Measurements from ENCODE around the gene CDH2. TPM values are rescaled to one million over a fixed set of nuclear protein-coding genes. Genes with fewer than 3 reads are reported as not detected.

Gene CDH2
- total and polyA plus RNA-seq, 2 experiments from 2014 or later: 103 to 165 TPM

GRCh38 chr18:28147674-28148171 lies 29.2 kb downstream of the CDH2 start:
- Histone ChIP-seq H3K9ac (no peak overlapping the region), H3K4me3 (no peak overlapping the region), H3K4me2 (ENCODE audit: unreplicated experiment) (peak overlapping the region; percentile 24), H3F3A (ENCODE audit: insufficient read depth) (peaks cover 18% of the 10 kb centered on the region; the same call in 1 of the 2 replicates), H3K9me2 (ENCODE audit: insufficient read depth) (no peaks in the 10 kb centered on the region), H3K9me3 (ENCODE audit: low read depth) (no peaks in the 10 kb centered on the region), H4K20me1 (ENCODE audit: insufficient read depth) (no peaks in the 10 kb centered on the region), H3K27me3 (replicated peaks; ENCODE audit: insufficient read depth) (no peaks in the 10 kb centered on the region), H3K36me3 (ENCODE audit: low read depth) (peaks cover 7% of the 10 kb centered on the region; the same call in 1 of the 2 replicates), H3K79me2 (ENCODE audit: insufficient read depth) (peaks cover 100% of the 10 kb centered on the region), H2AFZ (0 out of 2 replicates have a peak overlapping the region, but pooled peaks have one; percentile 1), H3K27ac (no peak overlapping the region), H3K4me1 (ENCODE audit: insufficient read depth) (peaks cover 27% of the 10 kb centered on the region)
- in situ Hi-C loops (cut with MboI): no loop called here
- peak; percentile 53 for DNase-seq
- TF ChIP-seq EZH2phosphoT487 (IDR thresholded peaks at IDR 0.05; ENCODE audit: insufficient read depth, low read depth) (no peak), EZH2 (IDR thresholded peaks at IDR 0.05; ENCODE audit: insufficient read depth, poor library complexity, severe bottlenecking) (no peak)
- 49 to 53% methylated on average over 5 of the region's 5 CpGs for WGBS, 2 experiments (ENCODE audit: low coverage in 1 of 2, low lambda C conversion rate in 2 of 2, missing lambda C conversion rate in 2 of 2)

- Histone ChIP-seq H3K79me2 (ENCODE audit: insufficient read depth) (peaks cover 100% of the 10 kb centered on the region), H3K9ac (no peak overlapping the region), H3K4me2 (ENCODE audit: unreplicated experiment) (no peak overlapping the region), H3K4me3 (no peak overlapping the region), H3K27me3 (replicated peaks; ENCODE audit: insufficient read depth) (no peaks in the 10 kb centered on the region), H3K9me2 (ENCODE audit: insufficient read depth) (no peaks in the 10 kb centered on the region), H3F3A (ENCODE audit: insufficient read depth) (0 out of 2 replicates have a peak, but pooled peaks cover 1% of the 10 kb centered on the region), H4K20me1 (ENCODE audit: insufficient read depth) (no peaks in the 10 kb centered on the region), H3K27ac (no peak overlapping the region), H3K9me3 (ENCODE audit: low read depth) (no peaks in the 10 kb centered on the region), H3K4me1 (ENCODE audit: insufficient read depth) (peaks cover 27% of the 10 kb centered on the region), H2AFZ (no peak overlapping the region), H3K36me3 (ENCODE audit: low read depth) (peaks cover 7% of the 10 kb centered on the region; the same call in 1 of the 2 replicates)
- in situ Hi-C loops (cut with MboI): no loop called here
- 19 to 38% methylated on average over 2 of the region's 2 CpGs for WGBS, 2 experiments (ENCODE audit: low coverage in 1 of 2, low lambda C conversion rate in 2 of 2, missing lambda C conversion rate in 2 of 2)
- DNase-seq: no peak
- TF ChIP-seq EZH2phosphoT487 (IDR thresholded peaks at IDR 0.05; ENCODE audit: insufficient read depth, low read depth) (no peak), EZH2 (IDR thresholded peaks at IDR 0.05; ENCODE audit: insufficient read depth, poor library complexity, severe bottlenecking) (no peak)
Observed at GRCh38 chr18:28143725-28144124, 33.2 kb downstream of the CDH2 start.

GRCh38 chr18:28138816-28139215 lies 38.1 kb downstream of the CDH2 start:
- WGBS, 2 experiments (ENCODE audit: low coverage in 1 of 2, low lambda C conversion rate in 2 of 2, missing lambda C conversion rate in 2 of 2): 75 to 80% methylated on average over 3 of the region's 3 CpGs
- no peak for DNase-seq

GRCh38 chr18:28136071-28136470 lies 40.9 kb downstream of the CDH2 start:
- TF ChIP-seq EZH2 (IDR thresholded peaks at IDR 0.05; ENCODE audit: insufficient read depth, poor library complexity, severe bottlenecking) (no peak), EZH2phosphoT487 (IDR thresholded peaks at IDR 0.05; ENCODE audit: insufficient read depth, low read depth) (no peak)
- Histone ChIP-seq H3K4me1 (ENCODE audit: insufficient read depth) (0 out of 2 replicates have a peak, but pooled peaks cover 3% of the 10 kb centered on the region), H3F3A (ENCODE audit: insufficient read depth) (peaks cover 11% of the 10 kb centered on the region; the same call in 1 of the 2 replicates), H3K9me2 (ENCODE audit: insufficient read depth) (no peaks in the 10 kb centered on the region), H3K36me3 (ENCODE audit: low read depth) (no peaks in the 10 kb centered on the region), H3K9ac (no peak overlapping the region), H3K9me3 (ENCODE audit: low read depth) (no peaks in the 10 kb centered on the region), H3K27me3 (replicated peaks; ENCODE audit: insufficient read depth) (no peaks in the 10 kb centered on the region), H2AFZ (no peak overlapping the region), H3K79me2 (ENCODE audit: insufficient read depth) (peaks cover 97% of the 10 kb centered on the region), H3K27ac (no peak overlapping the region), H4K20me1 (ENCODE audit: insufficient read depth) (no peaks in the 10 kb centered on the region), H3K4me3 (no peak overlapping the region), H3K4me2 (ENCODE audit: unreplicated experiment) (no peak overlapping the region)
- in situ Hi-C loops (cut with MboI): no loop called here
- 76 to 89% methylated on average over 4 of the region's 4 CpGs for WGBS, 2 experiments (ENCODE audit: low coverage in 1 of 2, low lambda C conversion rate in 2 of 2, missing lambda C conversion rate in 2 of 2)
- no peak for DNase-seq

More at GRCh38 chr18:28138816-28139215, 38.1 kb downstream of the CDH2 start:
- in situ Hi-C loops (cut with MboI): no loop called here
- Histone ChIP-seq H3K27me3 (replicated peaks; ENCODE audit: insufficient read depth) (no peaks in the 10 kb centered on the region), H2AFZ (no peak overlapping the region), H3F3A (ENCODE audit: insufficient read depth) (peaks cover 11% of the 10 kb centered on the region; the same call in 1 of the 2 replicates), H3K9me2 (ENCODE audit: insufficient read depth) (no peaks in the 10 kb centered on the region), H3K4me3 (no peak overlapping the region), H3K9me3 (ENCODE audit: low read depth) (no peaks in the 10 kb centered on the region), H3K79me2 (ENCODE audit: insufficient read depth) (peaks cover 98% of the 10 kb centered on the region), H3K4me1 (ENCODE audit: insufficient read depth) (peaks cover 9% of the 10 kb centered on the region), H4K20me1 (ENCODE audit: insufficient read depth) (no peaks in the 10 kb centered on the region), H3K4me2 (ENCODE audit: unreplicated experiment) (no peak overlapping the region), H3K9ac (no peak overlapping the region), H3K27ac (no peak overlapping the region), H3K36me3 (ENCODE audit: low read depth) (peaks cover 7% of the 10 kb centered on the region; the same call in 1 of the 2 replicates)
- TF ChIP-seq EZH2phosphoT487 (IDR thresholded peaks at IDR 0.05; ENCODE audit: insufficient read depth, low read depth): no peak
- TF ChIP-seq EZH2 (IDR thresholded peaks at IDR 0.05; ENCODE audit: insufficient read depth, poor library complexity, severe bottlenecking): no peak
